ENCODE results near the gene ZDHHC20. TPM values are rescaled to one million over a fixed set of nuclear protein-coding genes. Genes with fewer than 3 reads are reported as not detected.

Gene ZDHHC20
- total RNA-seq, 4 donors from 2014 or later: 14.6 to 29.2 (median 23.1) TPM

- in situ Hi-C loops (cut with MboI; ENCODE audit: low sequenced_read_pairs in 4 of 4) (no loop called here), intact Hi-C loops (cut with DNase I; ENCODE audit: low total_unique reads) (no loop called here)
- Histone ChIP-seq H3K27ac (no peak overlapping the region), H3K4me3 (no peak overlapping the region), H3K27me3 (no peaks in the 10 kb centered on the region), H3K4me1 (no peaks in the 10 kb centered on the region), H3K9me3 (no peaks in the 10 kb centered on the region), H3K36me3 (peaks cover 0 to 19% of the 10 kb centered on the region in 2 donors)
- TF ChIP-seq POLR2A (IDR thresholded peaks at IDR 0.05) (no peak), CTCF (IDR thresholded peaks at IDR 0.05 in 4 of 5, conservative IDR thresholded peaks at IDR 0.05 in 1 of 5) (no peak)
- DNase-seq (no peak), ATAC-seq (no peak)
Measured at GRCh38 chr13:21372530-21372929, 86.6 kb downstream of the ZDHHC20 start.

DNA sequence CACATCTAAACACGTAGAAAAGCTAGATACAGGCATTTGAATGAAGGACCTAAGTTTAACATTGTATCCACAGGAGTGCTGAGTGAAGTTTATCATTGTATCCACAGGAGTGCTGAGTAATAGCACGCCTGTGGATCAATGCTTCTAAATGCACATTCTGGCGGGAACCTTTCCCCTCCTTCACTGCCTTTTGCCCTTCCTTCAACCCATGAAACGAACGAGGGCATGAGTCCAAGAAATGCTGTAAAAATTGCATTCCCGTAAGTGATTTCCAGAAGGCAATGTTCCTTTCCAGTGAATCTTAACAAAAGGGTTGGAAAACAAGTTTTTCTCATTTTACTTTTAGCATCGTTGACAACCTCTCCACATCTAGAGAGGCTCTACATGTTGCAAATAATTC lies 88.1 kb downstream of the ZDHHC20 start:
- Histone ChIP-seq H3K9me3 (no peaks in the 10 kb centered on the region), H3K4me1 (no peaks in the 10 kb centered on the region), H3K27me3 (no peaks in the 10 kb centered on the region), H3K27ac (no peak overlapping the region), H3K36me3 (peaks cover 0 to 11% of the 10 kb centered on the region in 2 donors), H3K4me3 (no peak overlapping the region)
- DNase-seq (no peak), ATAC-seq (no peak)
- in situ Hi-C loops (cut with MboI; ENCODE audit: low sequenced_read_pairs in 4 of 4) (no loop called here), intact Hi-C loops (cut with DNase I; ENCODE audit: low total_unique reads) (no loop called here)
- TF ChIP-seq CTCF (IDR thresholded peaks at IDR 0.05 in 4 of 5, conservative IDR thresholded peaks at IDR 0.05 in 1 of 5) (no peak), POLR2A (IDR thresholded peaks at IDR 0.05) (no peak)

DNA sequence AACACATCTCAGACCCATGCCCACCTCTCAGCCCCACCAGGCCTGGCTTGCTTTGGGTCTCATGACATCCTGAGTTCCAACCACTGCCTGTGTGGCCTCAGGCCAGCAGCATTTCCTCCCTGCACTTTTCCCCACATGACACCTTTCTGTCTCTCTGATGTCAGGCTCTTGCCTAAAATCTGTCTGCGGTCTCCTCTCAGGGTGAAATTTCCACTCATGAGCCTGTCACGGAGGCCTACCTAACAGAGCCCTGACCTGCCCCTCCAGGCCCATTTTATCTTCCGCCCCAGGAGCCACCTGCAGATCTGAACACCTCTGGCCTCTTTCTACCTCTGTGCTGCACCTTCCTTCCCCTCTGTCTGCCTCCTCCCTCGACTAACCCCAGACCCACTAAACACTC lies 93.5 kb downstream of the ZDHHC20 start:
- TF ChIP-seq POLR2A (IDR thresholded peaks at IDR 0.05): no peak
- intact Hi-C loops (cut with DNase I; ENCODE audit: low total_unique reads): no loop called here
- no peak for DNase-seq
- H3K36me3 ChIP-seq: no peaks in the 10 kb centered on the region
- no peaks in the 10 kb centered on the region for H3K27me3 ChIP-seq
- ATAC-seq: no peak
- no peak overlapping the region for H3K4me3 ChIP-seq
- in situ Hi-C loops (cut with MboI; ENCODE audit: low sequenced_read_pairs in 4 of 4): no loop called here
- no peak overlapping the region for H3K27ac ChIP-seq
- H3K9me3 ChIP-seq: no peaks in the 10 kb centered on the region
- no peaks in the 10 kb centered on the region for H3K4me1 ChIP-seq

GRCh38 chr13:21364916-21365315 lies 94.2 kb downstream of the ZDHHC20 start:
- Histone ChIP-seq H3K4me3 (no peak overlapping the region), H3K36me3 (no peaks in the 10 kb centered on the region), H3K9me3 (no peaks in the 10 kb centered on the region), H3K4me1 (no peaks in the 10 kb centered on the region), H3K27ac (no peak overlapping the region), H3K27me3 (no peaks in the 10 kb centered on the region)
- DNase-seq (no peak), ATAC-seq (no peak)
- in situ Hi-C loops (cut with MboI; ENCODE audit: low sequenced_read_pairs in 4 of 4): no loop called here
- intact Hi-C loops (cut with DNase I; ENCODE audit: low total_unique reads): no loop called here
- TF ChIP-seq POLR2A (IDR thresholded peaks at IDR 0.05) (no peak), CTCF (IDR thresholded peaks at IDR 0.05 in 4 of 5, conservative IDR thresholded peaks at IDR 0.05 in 1 of 5) (no peak)

DNA sequence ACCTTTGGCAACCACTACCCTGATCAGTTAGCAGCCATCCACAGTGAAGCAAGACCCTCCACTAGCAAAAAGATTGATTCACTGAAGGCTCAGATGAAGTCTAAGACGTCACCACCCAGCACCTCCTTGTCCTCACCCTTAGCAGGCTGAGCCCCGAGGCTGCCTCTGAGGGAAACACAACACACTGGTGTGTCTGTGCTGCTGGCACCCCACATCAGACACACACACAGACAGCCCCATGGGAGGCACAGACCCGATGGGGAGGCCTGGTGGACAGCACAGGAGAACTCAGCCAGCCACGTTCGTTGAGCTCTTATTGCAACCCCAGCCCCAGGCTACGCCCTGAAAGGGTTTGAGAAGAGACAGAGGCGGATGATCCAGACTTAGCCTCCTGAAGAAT lies 94.7 kb downstream of the ZDHHC20 start:
- Histone ChIP-seq H3K36me3 (no peaks in the 10 kb centered on the region), H3K4me1 (no peaks in the 10 kb centered on the region), H3K27me3 (no peaks in the 10 kb centered on the region), H3K4me3 (no peak overlapping the region), H3K27ac (no peak overlapping the region), H3K9me3 (no peaks in the 10 kb centered on the region)
- TF ChIP-seq POLR2A (IDR thresholded peaks at IDR 0.05): no peak
- no peak for TF ChIP-seq CTCF (IDR thresholded peaks at IDR 0.05 in 4 of 5, conservative IDR thresholded peaks at IDR 0.05 in 1 of 5)
- ATAC-seq (no peak), DNase-seq (no peak)
- in situ Hi-C loops (cut with MboI; ENCODE audit: low sequenced_read_pairs in 4 of 4): no loop called here
- intact Hi-C loops (cut with DNase I; ENCODE audit: low total_unique reads): no loop called here
